GM12878 (cell line): ENCODE measurements around the gene MCTP2. TPM values are rescaled to one million over a fixed set of nuclear protein-coding genes. Genes with fewer than 3 reads are reported as not detected.
A peak's percentile ranks its signal among the peaks of the same experiment; 100 is the strongest.

Source experiments
- BCLAF1 ChIP-seq: fragments of 450-650 bp; IDR thresholded peaks from 2 replicates; pipeline ENCODE4 v1.6.1; 2017; ENCODE audit warnings: antibody characterized with exemption, mild to moderate bottlenecking, moderate library complexity
- CBFB ChIP-seq: IDR thresholded peaks from 2 replicates; pipeline ENCODE4 v1.6.1; 2016; ENCODE audit warnings: antibody characterized with exemption, low read depth
- CHD2 ChIP-seq: IDR thresholded peaks from 2 replicates; pipeline ENCODE4 v1.6.1; 2011; ENCODE audit warnings: low read depth, low read length, improper control_type of control experiment, borderline replicate concordance
- E2F4 ChIP-seq: IDR thresholded peaks from 2 replicates; pipeline ENCODE4 v1.6.1; 2012; ENCODE audit warnings: low read depth, low read length, improper control_type of control experiment
- EED ChIP-seq: sonication (generic); IDR thresholded peaks from 2 replicates; pipeline ENCODE4 v1.6.1; 2016; ENCODE audit warnings: antibody characterized with exemption, low read depth
- ETV6 ChIP-seq, 2 experiments: fragments of 450-650 bp in 1 of 2; IDR thresholded peaks in 1 of 2; conservative IDR thresholded peaks in 1 of 2; 2 replicates each; pipeline ENCODE4 v1.6.1; 2014; ENCODE audit warnings: antibody characterized with exemption in 1 of 2, borderline replicate concordance in 1 of 2, low read depth in 1 of 2, mild to moderate bottlenecking in 1 of 2, moderate library complexity in 1 of 2
- EZH2 ChIP-seq: IDR thresholded peaks from 2 replicates; pipeline ENCODE4 v1.6.1; 2012; ENCODE audit warnings: low read depth, mild to moderate bottlenecking, control low read depth, inconsistent platforms, low read length, borderline replicate concordance; ENCODE audit not compliant: control insufficient read depth
- IKZF2 ChIP-seq, 2 experiments: fragments of 450-650 bp; IDR thresholded peaks; 2 replicates each; pipeline ENCODE4 v1.6.1; 2017; ENCODE audit warnings: mild to moderate bottlenecking in 2 of 2, moderate library complexity in 2 of 2
- KLF5 ChIP-seq: fragments of 450-650 bp; IDR thresholded peaks from 2 replicates; pipeline ENCODE4 v1.6.1; 2014; ENCODE audit warnings: mild to moderate bottlenecking; ENCODE audit not compliant: partially characterized antibody
- MEF2B ChIP-seq: fragments of 450-650 bp; IDR thresholded peaks from 2 replicates; pipeline ENCODE4 v1.6.1; 2018; ENCODE audit warnings: mild to moderate bottlenecking, moderate library complexity; ENCODE audit not compliant: partially characterized antibody, poor library complexity, severe bottlenecking
- NR2F1 ChIP-seq: fragments of 450-650 bp; conservative IDR thresholded peaks from 2 replicates; pipeline ENCODE4 v1.6.1; 2017; ENCODE audit warnings: mild to moderate bottlenecking
- RB1 ChIP-seq: fragments of 450-650 bp; formaldehyde crosslinking; IDR thresholded peaks from 2 replicates; pipeline ENCODE4 v1.6.1; 2017; ENCODE audit warnings: mild to moderate bottlenecking, borderline replicate concordance
- RELB ChIP-seq: fragments of 450-650 bp; IDR thresholded peaks from 2 replicates; pipeline ENCODE4 v1.6.1; 2017; ENCODE audit warnings: low read depth, mild to moderate bottlenecking, moderate library complexity
- RFX5 ChIP-seq: IDR thresholded peaks from 2 replicates; pipeline ENCODE4 v1.6.1; 2011; ENCODE audit warnings: low read depth, low read length, improper control_type of control experiment
- SMAD1 ChIP-seq: fragments of 450-650 bp; IDR thresholded peaks from 2 replicates; pipeline ENCODE4 v1.6.1; 2018; ENCODE audit warnings: mild to moderate bottlenecking, low read depth; ENCODE audit not compliant: partially characterized antibody
- SMARCA5 ChIP-seq: fragments of 450-650 bp; IDR thresholded peaks from 2 replicates; pipeline ENCODE4 v1.6.1; 2017; ENCODE audit warnings: mild to moderate bottlenecking
- TCF3 ChIP-seq: IDR thresholded peaks from 2 replicates; pipeline ENCODE4 v1.6.1; 2012; ENCODE audit warnings: low read depth, mild to moderate bottlenecking, low read length, borderline replicate concordance; ENCODE audit not compliant: insufficient read depth
- ZBTB4 ChIP-seq: fragments of 450-650 bp; formaldehyde crosslinking; IDR thresholded peaks from 2 replicates; pipeline ENCODE4 v1.4.0; 2022; ENCODE audit warnings: mild to moderate bottlenecking, moderate library complexity
- ZNF384 ChIP-seq: IDR thresholded peaks from 2 replicates; pipeline ENCODE4 v1.6.1; 2012; ENCODE audit warnings: low read depth, mild to moderate bottlenecking, low read length, improper control_type of control experiment, borderline replicate concordance
- polyA plus RNA-seq, 11 experiments: library from polyadenylated mRNA; depleted of rRNA in 4 of 11; unstranded in 6 of 11; stranded (reverse) in 5 of 11; fragments of >200 nt; fragmentation: Nextera tagmentation in 4 of 11; fragmentation: Illumina TruSeq in 1 of 11; extraction: Ambion mirVana in 4 of 11; extraction: Trizol in 1 of 11; gene quantifications; 1 replicate in 1 of 11; 2 replicates in 10 of 11; pipeline versions ENCODE4 v1.2.1 to v1.2.3, GENCODE V29; 2011 to 2016; ENCODE audit warnings: inconsistent platforms in 2 of 11, missing spikeins in 2 of 11, low read depth in 1 of 11
- total RNA-seq, 4 experiments: library from RNA; depleted of rRNA in 3 of 4; stranded (reverse); fragments of >200 nt in 3 of 4; fragmentation: Illumina TruSeq in 1 of 4; extraction: Trizol in 1 of 4; gene quantifications; 2 replicates each; pipeline versions ENCODE4 v1.2.1 to v1.2.3, GENCODE V29; 2013 to 2021

Gene MCTP2
- total and polyA plus RNA-seq, 10 of the 15 experiments (the other 5 are each of a cell fraction or from before 2014, with no cell fraction given) = 0.24 to 48.5 (median 0.88) TPM

- no peak for TF ChIP-seq E2F4
- 0 out of 2 replicates have a peak, but pooled peaks have one; percentile 16 for TF ChIP-seq ZNF384
- TF ChIP-seq ZBTB4 (CRISPR knock-in tag) = no peak
- peak; percentile 53; the same call in 1 of the 2 replicates for TF ChIP-seq CHD2
- peak; percentile 83; the same call in 1 of the 2 replicates for TF ChIP-seq CBFB
- TF ChIP-seq ETV6 (conservative IDR thresholded peaks at IDR 0.05 in 1 of 2, IDR thresholded peaks at IDR 0.05 in 1 of 2; ENCODE audit: borderline replicate concordance in 1 of 2, low read depth in 1 of 2) = peak in 1 of 2 experiments; percentile 86; a peak in 2 of 4 replicates
- peak; percentile 93 for TF ChIP-seq RELB
- TF ChIP-seq TCF3 = 0 out of 2 replicates have a peak, but pooled peaks have one; percentile 58
- no peak for TF ChIP-seq RB1
- TF ChIP-seq SMAD1 = peak; percentile 67
- TF ChIP-seq RFX5 = no peak
- TF ChIP-seq SMARCA5 = peak; percentile 15; the same call in 1 of the 2 replicates
- TF ChIP-seq BCLAF1 = no peak
- TF ChIP-seq EED = peak; percentile 97
- peak; percentile 89 for TF ChIP-seq KLF5
- TF ChIP-seq MEF2B = peak; percentile 94
- TF ChIP-seq NR2F1 = peak; percentile 90
- TF ChIP-seq EZH2 = no peak
- TF ChIP-seq IKZF2 (IDR thresholded peaks at IDR 0.05) = peak; percentile 98
Observed at GRCh38 chr15:94306700-94307650, 75.6 kb downstream of the MCTP2 start (continued).
